GM18508 (cell line): Measurements from ENCODE around the gene ANKUB1.
A peak's percentile ranks its signal among the peaks of the same experiment; 100 is the strongest.
"Not testable (repeated sequence)": the region's sequence is repeated elsewhere in the genome, so short reads cannot be mapped to it uniquely, and the experiment has no call there.

Source experiments
- ATAC-seq: cut with Tn5 transposase; IDR thresholded peaks from one replicate; pipeline ENCODE4 v1.9.1; 2021; ENCODE audit warnings: moderate number of reproducible peaks; ENCODE audit not compliant: insufficient read depth, unreplicated experiment

The ANKUB1 gene

GRCh38 chr3:149792452-149793270, at the start of gene ANKUB1:
Gene ANKUB1 (minus strand): TSS chr3:149792554. CDS start chr3:149792366, 188 bp downstream.
- no peak for ATAC-seq

GRCh38 chr3:149839896-149840295, 47.5 kb upstream of the ANKUB1 start:
- ATAC-seq, result no peak

DNA sequence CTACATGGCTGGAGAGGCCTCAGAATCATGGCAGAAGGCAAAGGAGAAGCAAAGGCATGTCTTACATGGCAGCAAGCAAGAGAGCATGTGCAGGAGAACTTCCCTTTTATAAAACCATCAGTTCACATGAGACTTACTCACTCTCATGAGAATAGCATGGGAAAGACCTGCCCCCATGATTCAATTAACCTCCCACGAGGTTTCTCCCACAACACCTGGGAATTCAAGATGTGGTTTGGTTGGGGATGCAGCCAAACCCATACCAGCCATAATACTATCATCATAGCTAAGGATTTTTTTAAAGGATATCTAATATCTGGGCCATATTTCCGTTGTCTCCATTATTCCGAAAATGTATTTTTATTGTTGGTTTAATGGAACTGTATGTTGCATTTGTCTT, 47.1 kb upstream of the ANKUB1 start:
- ATAC-seq, result not testable (repeated sequence)

DNA sequence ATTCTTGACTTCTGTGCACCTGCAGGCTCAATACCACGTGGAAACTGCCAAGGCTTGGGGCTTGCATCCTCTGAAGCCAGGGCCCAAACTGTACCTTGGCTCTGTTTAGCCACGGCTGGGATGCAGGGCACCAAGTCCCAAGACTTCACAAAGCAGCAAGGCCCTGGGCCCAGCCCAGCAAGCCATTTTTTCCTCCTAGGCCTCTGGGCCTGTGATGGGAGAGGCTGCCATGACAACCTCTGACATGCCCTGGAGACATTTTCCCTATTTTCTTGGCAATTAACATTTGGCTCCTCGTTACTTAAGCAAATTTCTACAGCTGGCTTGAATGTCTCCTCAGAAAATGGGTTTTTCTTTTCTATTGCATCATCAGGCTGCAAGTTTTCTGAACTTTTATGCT, 46.1 kb upstream of the ANKUB1 start:
- ATAC-seq, result not testable (repeated sequence)

DNA sequence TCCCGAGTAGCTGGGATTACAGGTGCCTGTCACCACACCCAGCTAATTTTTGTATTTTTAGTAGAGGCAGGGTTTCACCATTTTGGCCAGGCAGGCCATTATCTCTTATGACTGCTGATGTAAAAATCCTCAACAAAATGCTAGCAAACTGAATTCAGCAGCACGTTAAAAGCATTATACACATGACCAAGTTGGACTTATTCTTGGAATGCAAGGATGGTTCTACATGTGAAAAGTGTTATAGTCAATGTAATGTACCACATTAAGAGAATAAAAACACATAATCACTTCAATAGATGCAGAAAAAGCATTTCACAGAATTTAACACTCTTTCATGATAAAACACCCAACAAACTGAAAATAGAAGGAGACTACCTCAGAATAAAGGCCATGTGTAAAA, 40.9 kb upstream of the ANKUB1 start:
- no peak for ATAC-seq

DNA sequence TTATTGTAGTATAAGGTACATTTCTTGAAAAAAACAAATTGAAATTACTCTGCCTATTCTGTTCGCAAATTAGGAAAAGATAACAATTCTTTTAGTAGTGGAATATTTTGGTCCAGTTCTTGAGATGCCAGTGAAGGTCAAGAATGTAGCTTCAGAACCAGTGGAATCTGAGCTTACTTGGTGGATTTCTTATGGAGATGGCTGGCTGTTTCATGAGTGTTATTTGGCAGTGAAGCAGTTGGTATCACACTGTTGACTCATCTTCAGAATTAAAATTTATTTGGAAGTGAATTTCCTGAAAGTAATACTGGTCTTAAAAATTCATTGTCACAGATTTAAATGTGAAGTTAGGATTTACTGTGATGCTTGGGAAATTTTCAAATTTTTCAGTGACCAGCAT, 39.7 kb upstream of the ANKUB1 start:
- no peak for ATAC-seq

DNA sequence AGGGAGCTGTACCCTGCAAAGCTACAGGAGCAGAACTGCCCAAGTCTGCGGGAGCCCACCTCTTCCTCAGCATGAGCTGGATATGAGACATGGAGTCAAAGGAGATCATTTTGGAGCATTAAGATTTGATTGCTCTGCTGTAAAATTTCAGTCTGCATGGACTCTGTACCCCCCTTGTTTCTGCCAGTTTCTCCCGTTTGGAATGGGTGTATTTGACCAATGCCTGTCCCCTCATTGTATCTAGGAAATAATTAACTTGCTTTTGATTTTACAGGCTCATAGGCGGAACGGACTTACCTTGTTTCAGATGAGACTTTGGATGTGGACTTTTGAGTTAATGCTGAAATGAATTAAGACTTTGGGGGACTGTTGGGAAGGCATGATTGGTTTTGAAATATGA, 39.0 kb upstream of the ANKUB1 start:
- ATAC-seq, result no peak

DNA sequence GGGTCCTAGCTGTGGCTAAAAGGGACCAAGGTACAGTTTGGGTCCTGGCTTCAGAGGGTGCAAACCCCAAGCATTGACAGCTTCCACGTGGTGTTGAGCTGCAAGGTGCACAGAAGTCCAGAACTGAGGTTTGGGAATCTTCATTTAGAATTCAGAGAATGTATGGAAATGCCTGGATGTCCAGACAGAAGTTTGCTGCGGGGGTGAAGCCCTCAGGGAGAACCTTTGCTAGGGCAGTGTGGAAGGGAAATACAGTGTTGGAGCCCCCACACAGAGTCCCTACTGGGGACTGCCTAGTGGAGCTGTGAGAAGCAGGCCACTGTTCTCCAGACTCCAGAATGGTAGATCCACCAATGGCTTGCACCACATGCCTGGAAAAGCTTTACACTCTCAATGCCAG, 38.5 kb upstream of the ANKUB1 start:
- no peak for ATAC-seq

DNA sequence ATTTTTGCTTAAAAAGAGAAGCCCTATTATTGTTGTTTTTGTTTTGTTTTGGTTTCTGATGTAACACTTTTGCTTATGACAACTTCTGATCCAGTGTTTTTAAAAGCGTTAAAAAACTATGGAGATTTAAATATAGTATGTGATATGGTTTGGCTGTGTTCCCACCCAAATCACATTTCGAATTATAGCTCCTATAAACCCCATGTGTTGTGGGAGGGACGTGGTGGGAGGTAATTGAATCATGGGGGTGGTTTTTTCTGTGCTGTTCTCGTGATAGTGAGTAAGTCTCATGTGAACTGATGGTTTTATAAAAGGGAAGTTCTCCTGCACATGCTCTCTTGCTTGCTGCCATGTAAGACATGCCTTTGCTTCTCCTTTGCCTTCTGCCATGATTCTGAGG, 37.3 kb upstream of the ANKUB1 start:
- ATAC-seq, result not testable (repeated sequence)

DNA sequence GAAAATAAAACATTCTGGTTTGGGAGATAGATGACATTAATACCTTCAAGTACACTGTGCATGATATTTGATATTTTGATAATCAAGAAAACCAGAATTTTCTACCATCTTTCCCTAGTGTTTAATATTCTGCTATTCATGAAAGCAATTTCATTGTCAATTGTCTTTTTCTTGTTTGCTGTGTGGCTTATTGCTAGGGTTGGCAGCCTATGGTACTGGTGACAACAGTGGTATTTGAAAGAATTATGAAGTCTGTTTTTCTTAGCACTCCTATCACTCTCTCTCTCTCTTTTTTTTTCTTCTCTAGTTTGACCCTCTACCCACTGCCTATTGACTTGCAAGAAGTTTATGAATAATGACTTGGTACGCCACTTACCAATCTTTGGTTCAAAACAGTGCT, 36.0 kb upstream of the ANKUB1 start:
- ATAC-seq, result no peak

DNA sequence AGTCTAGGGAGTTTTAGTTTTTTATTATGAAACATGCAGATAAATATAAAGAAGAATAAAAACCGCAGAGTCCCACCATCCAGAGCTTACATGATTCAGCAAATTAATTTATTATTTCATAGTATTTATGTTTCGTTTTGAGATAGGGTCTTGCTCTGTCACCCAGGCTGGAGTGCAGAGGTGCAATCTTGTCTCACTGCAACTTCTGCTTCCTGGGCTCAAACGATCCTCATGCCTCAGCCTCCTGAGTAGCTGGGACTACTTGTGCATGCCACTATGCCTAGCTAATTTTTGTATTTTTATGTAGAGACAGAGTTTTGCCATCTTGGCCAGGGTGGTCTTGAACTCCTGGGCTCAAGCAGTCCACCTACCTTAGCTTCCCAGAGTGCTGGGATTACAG, 34.3 kb upstream of the ANKUB1 start:
- ATAC-seq, result no peak

GRCh38 chr3:149820183-149820582, 27.8 kb upstream of the ANKUB1 start:
- ATAC-seq, result no peak

DNA sequence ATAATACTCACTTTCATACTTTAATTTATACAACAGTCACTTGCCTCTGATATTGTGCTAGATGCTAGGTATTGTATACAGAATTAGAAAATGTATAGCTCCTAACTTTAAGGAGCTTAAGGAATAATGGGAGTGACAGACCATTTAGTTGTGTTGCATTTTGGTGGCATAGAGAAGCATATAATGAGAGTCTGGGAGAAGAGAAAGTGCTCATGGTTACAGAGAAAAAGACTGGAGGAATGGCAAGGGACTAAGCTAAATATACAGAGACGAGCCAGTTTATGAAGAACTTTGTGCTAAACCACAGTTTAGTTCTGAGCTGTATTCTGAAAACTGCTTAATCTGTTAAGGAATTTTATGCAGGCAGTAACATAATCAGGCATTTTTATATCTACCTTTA, 27.1 kb upstream of the ANKUB1 start:
- ATAC-seq, result no peak

- ATAC-seq, result no peak
Measured at GRCh38 chr3:149816986-149817385, 24.6 kb upstream of the ANKUB1 start.

DNA sequence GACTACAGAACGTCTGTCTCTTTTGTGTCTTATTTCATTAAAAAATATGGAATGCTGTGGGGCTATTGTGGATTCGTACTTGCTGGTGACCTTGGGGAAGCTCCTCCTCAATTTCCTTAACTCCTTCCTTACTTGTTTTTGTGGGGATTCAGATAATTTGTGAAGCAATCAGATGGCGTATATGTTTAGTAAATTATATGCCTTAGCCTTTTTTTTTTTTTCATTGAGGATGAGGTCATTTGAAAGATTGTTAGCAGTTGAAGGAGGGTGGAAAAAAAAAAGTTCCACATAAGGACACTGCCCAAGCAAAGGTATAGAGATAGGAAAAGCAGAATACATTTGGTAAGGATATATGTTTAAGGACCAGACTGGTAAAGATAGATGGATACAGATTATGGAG, 24.0 kb upstream of the ANKUB1 start:
- ATAC-seq, result no peak

DNA sequence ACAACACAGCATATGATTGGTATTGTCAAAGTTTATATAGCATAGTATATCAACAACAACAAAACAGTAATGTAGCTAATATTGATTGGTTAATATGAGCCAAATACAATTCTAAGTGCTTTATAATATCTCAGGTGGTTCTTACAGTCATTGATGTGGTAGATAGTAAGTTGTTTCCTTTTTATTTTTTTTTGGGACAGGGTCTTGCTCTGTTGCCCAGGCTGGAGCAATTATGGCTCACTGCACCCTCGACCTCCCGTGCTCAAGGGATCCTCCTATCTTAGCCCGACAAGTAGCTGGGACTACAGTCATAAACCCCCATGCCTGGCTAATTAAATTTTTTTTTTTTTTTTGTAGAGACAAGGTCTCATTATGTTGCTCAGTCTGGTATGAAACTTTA, 23.4 kb upstream of the ANKUB1 start:
- no peak for ATAC-seq

DNA sequence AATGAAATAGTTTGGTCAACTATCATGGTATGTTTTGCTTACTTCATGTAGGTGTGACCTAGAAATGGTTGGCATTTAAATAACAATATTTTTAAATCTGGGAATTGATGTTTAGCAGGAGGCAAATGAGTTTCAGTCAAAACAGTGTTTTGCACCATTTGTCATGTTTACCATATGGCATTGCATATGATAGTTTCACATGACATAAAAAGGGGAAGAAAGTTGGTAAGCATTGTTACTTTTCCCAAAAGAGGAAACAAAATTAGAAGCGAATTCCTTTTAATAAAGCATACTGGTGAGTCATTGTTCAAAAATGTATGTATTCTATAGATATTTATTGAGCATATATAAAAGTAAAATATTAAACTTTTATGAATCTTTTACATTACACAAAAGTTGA, 23.0 kb upstream of the ANKUB1 start:
- no peak for ATAC-seq

GRCh38 chr3:149813367-149814281, 21.3 kb upstream of the ANKUB1 start:
- ATAC-seq, result peak; percentile 3

- peak; percentile 77 for ATAC-seq
Measured at GRCh38 chr3:149812606-149813366, 20.4 kb upstream of the ANKUB1 start, which contains the start of gene RNF13. Gene RNF13 (plus strand): TSS chr3:149813215. CDS start chr3:149846027, 32,812 bp downstream.

GRCh38 chr3:149812165-149812605, 19.8 kb upstream of the ANKUB1 start:
- ATAC-seq, result no peak
